ENCODE results near the gene RGMA. TPM values are rescaled to one million over a fixed set of nuclear protein-coding genes. Genes with fewer than 3 reads are reported as not detected.
"Not testable (repeated sequence)": the region's sequence is repeated elsewhere in the genome, so short reads cannot be mapped to it uniquely, and the experiment has no call there.

Gene RGMA
- total RNA-seq, 1 donor from 2014 or later, result 0.40 TPM

GRCh38 chr15:93067649-93068085, 21.3 kb downstream of the RGMA start:
- DNase-seq (ENCODE audit: low read depth), result no peak
- no peak for TF ChIP-seq CTCF (conservative IDR thresholded peaks at IDR 0.05; ENCODE audit: low read depth, low read length)
- no peak overlapping the region for H3K4me3 ChIP-seq (ENCODE audit: low read depth, low read length)

- no peak overlapping the region for H3K4me3 ChIP-seq (ENCODE audit: low read depth, low read length)
- no peak for DNase-seq (ENCODE audit: low read depth)
- no peak for TF ChIP-seq CTCF (conservative IDR thresholded peaks at IDR 0.05; ENCODE audit: low read depth, low read length)
Measured at GRCh38 chr15:93066834-93067648, 22.0 kb downstream of the RGMA start.

GRCh38 chr15:93066224-93066681, 22.8 kb downstream of the RGMA start:
- DNase-seq (ENCODE audit: low read depth), result no peak
- no peak for TF ChIP-seq CTCF (conservative IDR thresholded peaks at IDR 0.05; ENCODE audit: low read depth, low read length)
- no peak overlapping the region for H3K4me3 ChIP-seq (ENCODE audit: low read depth, low read length)

- no peak for TF ChIP-seq CTCF (conservative IDR thresholded peaks at IDR 0.05; ENCODE audit: low read depth, low read length)
- no peak for DNase-seq (ENCODE audit: low read depth)
- H3K4me3 ChIP-seq (ENCODE audit: low read depth, low read length), result no peak overlapping the region
Measured at GRCh38 chr15:93065641-93066045, 23.4 kb downstream of the RGMA start.

- H3K4me3 ChIP-seq (ENCODE audit: low read depth, low read length), result no peak overlapping the region
- no peak for TF ChIP-seq CTCF (conservative IDR thresholded peaks at IDR 0.05; ENCODE audit: low read depth, low read length)
- DNase-seq (ENCODE audit: low read depth), result no peak
Measured at GRCh38 chr15:93063796-93064690, 25.0 kb downstream of the RGMA start.

GRCh38 chr15:93063262-93063671, 25.7 kb downstream of the RGMA start:
- TF ChIP-seq CTCF (conservative IDR thresholded peaks at IDR 0.05; ENCODE audit: low read depth, low read length), result no peak
- H3K4me3 ChIP-seq (ENCODE audit: low read depth, low read length), result no peak overlapping the region
- DNase-seq (ENCODE audit: low read depth), result no peak

GRCh38 chr15:93062628-93063261, 26.3 kb downstream of the RGMA start:
- not testable (repeated sequence) for H3K4me3 ChIP-seq (ENCODE audit: low read depth, low read length)

More at GRCh38 chr15:93062628-93063261, 26.3 kb downstream of the RGMA start:
- DNase-seq (ENCODE audit: low read depth), result not testable (repeated sequence)

Measured in epithelial cell of proximal tubule (primary cell).